ENCODE measurements around the gene SOCS7.

Gene SOCS7

DNA sequence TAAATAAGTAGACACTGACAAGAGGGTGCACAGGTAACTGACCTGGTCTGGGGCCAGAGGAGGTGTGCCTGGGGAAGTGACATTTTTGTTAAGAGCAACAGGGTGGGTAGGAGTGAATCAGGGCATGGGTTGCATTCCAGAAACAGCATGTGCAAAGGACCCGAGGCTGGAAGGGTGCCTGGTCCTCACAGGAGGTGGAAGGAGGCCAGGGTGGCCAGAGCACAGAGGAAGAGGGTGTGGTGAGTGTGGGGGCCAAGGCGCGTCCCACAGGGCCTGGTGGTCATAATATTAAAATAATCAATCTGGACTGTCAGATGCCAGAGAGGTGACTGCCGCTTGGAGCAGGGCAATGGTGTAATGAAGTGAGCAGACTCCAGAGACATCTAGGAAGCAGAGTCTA is 90.9 kb downstream of the SOCS7 start:
- DNase-seq = no peak

DNA sequence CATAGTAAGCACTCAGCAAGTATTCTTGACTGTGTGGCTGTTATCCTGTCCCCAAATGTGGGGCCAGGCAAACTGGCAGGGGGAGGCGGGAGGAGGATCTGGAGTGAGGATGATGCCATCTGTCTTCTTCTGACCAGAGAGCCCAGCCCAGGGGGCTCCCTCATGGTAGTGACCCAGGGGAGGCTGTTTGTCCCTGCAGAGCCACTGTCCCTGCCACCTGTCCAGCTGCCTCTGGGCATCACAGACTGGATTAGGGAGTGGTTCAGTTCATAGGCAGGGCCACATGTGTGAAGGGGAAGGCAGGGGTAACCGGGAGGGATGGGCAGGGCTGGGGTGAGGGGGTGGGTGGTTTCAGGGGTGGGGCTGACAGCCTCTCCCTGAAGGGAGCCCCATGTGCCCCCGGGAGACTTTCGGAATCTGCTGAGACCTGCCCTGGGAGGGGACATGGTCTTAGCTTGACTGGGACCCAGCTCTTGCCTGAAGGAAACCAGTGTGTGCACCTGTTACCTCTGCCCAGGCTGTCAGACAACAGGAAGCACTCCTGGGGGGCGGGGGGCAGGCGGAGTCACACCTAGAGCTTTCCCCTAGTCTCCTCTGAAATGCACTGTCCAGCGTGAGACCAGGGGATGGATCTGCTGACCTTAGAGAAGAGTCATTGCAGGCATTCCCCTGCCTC is 91.8 kb downstream of the SOCS7 start:
- no peak for DNase-seq

DNA sequence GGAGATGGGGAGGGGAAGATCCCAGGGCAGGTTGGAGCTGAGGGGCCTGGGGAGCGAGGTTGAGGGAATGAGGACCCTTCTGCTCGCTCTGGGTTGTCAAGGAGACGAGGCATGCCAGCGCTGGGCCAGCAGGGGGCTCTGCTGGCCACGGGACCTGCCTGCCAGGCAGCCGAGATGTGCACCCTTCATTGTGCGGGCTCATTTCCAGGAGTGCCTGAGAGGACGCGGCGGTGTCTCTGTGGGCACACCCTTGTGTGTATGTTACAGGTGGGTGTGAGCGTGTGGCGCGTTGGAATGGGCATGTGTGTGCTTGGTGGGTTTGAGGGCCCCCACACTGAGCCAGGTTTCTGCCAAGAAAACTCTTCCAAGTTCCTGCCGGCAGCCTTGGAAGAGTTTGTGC is 92.5 kb downstream of the SOCS7 start:
- peak; percentile 59 for DNase-seq

DNA sequence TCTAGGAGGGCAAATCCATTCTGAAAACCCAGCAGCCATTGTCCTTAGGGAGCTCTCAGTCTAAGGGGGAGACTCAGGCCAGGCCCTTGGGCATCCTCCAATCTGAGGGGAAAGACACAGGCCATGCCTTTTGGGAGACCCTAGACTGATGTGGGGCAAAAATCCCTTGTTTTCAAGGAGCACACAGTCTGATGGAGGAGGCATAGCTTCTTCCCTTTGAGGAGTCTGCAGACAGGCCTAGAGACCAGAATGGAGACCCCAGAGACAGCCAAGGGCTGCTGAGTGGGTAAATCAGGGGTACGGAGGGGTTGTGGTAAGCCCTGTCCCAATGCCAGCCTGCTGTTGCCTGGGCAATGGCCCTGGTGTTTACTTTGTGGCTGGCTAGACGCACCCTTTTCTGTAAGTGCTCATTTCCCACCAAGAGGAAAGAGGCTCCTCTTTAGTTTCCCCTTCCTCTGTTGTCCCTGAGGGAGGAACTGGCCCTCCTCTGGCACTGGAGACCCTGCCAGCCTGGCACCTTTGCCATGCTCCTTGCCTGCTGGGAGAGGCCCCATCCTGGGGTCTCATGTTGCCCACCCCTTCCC is 96.0 kb downstream of the SOCS7 start:
- no peak for DNase-seq

DNA sequence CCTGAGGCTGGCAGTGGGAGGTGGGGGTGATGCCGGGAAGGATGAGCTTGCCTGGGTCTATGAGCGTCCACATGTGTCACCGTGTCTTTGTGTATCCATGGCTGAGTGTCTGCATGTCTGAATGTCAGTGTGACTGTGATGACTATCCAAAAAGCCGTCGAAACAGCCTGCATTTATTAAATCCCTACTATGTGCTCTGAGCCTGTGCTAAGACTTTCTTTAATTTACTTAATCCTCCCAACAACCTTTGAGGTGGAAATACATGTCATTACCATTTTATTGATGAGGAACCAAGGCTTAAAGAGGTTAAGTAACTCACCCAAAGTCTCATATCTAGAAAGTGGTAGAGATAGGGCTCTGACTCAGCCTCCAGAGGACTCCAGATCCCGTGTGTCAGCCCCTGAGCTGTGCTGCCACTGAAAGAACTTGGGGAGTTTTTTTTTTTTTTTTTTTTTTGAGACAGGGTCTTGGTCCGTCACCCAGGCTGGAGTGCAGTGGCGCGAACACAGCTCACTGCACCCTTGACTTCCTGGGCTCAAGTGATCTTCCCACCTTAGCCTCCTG is 96.6 kb downstream of the SOCS7 start:
- DNase-seq = no peak

DNA sequence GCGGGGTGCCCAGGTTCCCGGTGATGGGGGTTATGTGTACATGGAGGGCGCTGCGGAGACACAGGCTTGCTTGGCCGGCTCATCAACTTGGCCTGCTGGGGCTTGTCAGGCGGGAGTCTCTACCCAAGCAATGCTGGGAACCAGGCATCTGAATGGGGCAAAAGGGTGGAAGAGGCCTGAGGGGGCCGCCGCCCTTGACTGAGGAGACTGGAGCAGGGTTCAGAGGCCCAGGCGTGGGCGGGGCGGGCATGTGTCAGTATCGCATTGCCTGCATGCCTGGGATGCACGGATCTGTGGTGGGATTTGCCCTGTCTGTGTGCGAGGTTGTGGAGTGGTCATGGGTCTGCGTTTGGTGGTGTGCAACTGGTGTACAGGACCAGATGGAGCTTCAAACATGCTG is 97.7 kb downstream of the SOCS7 start:
- DNase-seq = no peak

DNA sequence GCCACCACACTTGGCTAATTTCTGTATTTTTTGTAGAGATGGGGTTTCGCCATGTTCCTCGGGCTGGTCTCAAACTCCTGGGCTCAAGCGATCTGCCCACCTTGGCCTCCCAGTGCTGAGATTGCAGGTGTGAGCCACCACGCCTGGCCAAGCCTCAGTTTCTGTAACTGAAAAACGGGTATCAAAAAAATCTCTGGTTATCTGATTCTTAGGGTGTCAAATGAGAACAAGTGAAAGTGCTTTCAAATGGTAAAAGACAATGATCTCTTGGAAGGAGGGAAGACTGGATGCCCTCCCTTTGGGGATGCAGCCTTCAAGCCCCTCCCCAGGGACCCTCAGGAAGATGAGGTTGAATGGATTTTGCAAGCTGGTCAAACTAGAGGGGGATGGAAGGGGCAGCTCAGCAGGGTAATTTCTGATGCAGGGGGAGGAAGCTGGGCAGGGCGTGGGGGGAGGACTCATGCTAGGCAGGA is 98.9 kb downstream of the SOCS7 start:
- no peak for DNase-seq

DNA sequence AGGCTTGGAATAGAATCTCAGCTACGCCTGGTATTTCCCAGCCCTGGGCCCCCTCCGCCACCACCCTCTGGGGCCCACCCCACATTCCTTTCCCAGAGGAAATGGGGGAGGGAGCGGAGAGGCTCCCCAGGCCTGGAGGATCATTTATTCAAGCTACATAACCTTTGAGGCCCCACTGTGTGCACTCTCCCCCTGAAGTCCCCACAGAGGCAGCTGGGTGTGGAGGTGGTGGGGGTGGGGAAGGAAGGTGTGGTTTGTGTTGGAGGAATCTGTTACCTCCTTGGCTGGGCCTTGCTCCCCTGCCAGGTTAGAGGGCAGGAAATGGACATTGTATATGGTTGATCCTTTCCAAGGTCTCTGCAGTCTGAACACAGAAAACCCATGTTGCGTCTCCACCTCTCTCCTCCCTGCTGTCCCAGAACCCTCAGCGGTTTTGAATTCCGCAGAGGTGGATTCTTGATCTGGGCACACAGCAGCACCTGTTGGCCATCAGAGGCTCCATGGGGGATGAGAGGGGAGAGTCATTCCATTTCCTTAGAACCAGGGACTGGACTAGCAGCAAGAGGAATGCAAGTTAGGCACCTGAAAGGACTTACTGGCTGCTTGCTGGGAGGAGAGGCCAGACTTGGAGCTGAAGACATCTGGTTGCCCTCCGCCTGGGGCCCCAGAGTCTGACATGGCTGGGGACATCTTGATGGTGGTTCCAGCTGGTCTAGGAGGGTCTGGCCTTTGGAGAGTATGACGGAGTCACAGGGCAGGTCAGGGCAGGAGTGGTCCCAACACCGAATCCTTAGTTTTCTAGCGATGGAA is 99.6 kb downstream of the SOCS7 start:
- DNase-seq = no peak

DNA sequence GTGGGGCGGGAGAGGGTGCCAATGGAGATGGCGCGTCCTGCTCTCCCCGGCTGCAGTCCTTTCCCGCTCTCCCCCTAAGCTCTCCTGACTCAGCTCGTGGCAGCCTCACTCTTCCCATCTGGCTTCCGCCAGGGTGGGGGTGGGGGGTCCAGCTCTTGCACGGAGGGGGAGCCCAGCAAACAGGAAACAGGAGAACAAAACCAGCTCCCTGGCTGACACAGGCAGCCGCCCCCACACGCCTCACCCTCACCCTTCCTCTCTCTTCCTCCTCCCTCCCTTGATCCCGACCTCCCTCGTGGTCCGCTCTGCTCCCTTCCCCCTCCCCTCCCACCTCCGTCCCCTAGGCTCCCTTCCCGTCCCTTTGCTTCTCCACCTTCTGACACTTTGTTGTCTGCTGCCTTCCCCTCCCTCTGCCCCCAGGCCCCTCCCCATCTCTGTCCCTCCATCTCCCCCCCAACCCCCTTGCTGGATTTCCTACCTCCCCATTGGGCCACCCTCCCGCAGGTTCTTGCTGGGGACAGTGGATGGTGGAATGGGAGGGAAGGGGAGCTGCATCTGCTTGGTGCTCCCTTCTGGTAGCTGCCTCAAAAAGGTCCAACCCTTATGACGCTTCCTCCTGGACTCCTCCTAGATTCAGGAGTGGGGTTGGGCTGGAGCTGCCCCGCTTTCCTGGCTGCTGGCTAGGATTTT is 100.3 kb downstream of the SOCS7 start:
- no peak for DNase-seq

DNA sequence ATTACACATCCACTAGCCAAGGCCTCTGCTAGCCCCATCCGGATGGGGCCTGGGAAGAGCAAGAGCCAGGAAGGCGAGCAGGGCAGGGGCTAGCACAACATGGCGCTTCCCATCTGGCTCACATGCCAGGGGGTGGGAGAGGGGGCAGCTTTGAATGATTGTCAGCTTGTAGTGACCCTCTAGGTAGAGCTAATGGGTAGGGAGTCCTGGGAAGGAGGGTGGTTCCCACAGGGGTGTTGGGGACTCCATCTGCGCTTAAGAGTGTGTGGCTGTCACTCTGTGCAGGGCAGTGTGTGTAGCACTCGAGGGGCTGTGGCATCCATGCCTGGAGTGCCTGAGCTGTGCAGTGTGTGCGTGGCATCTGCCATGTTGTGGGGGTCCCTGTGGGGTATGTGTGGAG is 101.1 kb downstream of the SOCS7 start:
- DNase-seq = no peak

DNA sequence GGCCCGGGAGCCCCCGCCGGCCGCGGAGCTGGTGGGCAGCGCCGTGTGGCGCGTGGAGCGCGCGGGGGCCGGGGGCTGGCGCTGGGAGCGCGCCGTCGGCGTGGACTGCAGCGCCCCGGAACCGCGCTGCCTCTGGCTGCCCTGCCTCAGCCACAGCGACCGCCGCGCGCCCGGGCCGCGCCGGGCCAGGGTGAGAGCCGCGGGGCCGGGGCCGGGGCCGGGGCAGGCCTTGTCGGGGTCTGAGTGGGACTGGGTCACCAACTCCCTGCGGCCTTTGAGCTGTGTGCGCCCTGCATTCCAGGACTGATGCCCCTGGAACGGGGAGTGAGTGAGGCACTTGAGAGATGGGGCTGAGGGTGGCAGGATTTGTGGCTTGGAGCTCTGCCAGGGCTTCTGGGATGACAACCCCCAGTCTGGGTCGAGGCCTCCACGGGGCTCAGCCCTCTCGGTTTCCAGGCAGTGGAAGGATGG is 102.3 kb downstream of the SOCS7 start:
- no peak for DNase-seq

DNA sequence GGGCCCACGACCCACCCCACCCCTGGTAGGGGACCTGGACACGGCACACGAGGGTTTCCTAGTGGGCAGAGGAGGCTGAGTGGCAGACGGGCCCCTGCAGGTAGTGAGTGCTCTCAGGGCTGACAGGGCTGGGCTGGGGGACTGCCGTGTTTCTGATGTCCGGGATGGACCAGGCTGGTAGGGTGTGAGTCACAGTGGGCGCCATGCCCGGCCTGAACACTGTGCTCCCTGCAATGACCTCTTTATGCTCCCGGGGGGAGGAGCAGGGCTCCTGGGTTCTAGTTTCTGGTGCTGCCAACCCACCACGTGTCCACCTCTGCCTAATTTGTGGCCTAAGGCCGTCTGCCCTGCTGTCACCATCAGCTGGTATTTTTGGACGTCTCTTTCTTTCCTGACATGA is 102.9 kb downstream of the SOCS7 start:
- no peak for DNase-seq

All from suppressor macrophage treated with lipopolysaccharide for 4 hours (primary cell).